SK-N-SH (cell line): ENCODE measurements around the gene AMPH. TPM values are rescaled to one million over a fixed set of nuclear protein-coding genes. Genes with fewer than 3 reads are reported as not detected.

Source experiments
- CTCF ChIA-PET: fragments of 300-600, 350-600 bp; formaldehyde crosslinking; extraction: SDS; loops from one replicate; lab custom pipeline; 2021; lab: Yijun Ruan, JAX
- POLR2A ChIA-PET: fragments of 350-600 bp; sonication (Branson Sonifier 250); formaldehyde crosslinking; extraction: SDS; loops from one replicate; lab custom pipeline; 2020; ENCODE audit warnings: antibody characterized with exemption, inconsistent platforms; lab: Yijun Ruan, JAX
- DNase-seq: peaks from one replicate; pipeline ENCODE4 v3.0.0; 2012
- H2AFZ ChIP-seq: fragments of 200-600 bp; sonication (generic); 2 replicates; pipeline ENCODE4 v1.8.1; 2016; ENCODE audit warnings: antibody characterized with exemption, mild to moderate bottlenecking, low read depth
- H3F3A ChIP-seq: fragments of 200-600 bp; sonication (generic); replicated peaks from 2 replicates; pipeline ENCODE3; 2016; ENCODE audit warnings: antibody characterized with exemption, mild to moderate bottlenecking; ENCODE audit not compliant: insufficient read depth
- H3K27ac ChIP-seq, 2 experiments: fragments of 200-500 bp in 1 of 2; fragments of 200-600 bp in 1 of 2; sonication (Bioruptor generic) in 1 of 2; sonication (generic), shearing (Covaris generic) in 1 of 2; 2 replicates each; pipeline versions ENCODE4 v1.5.1 to v1.6.1; 2014 to 2016; ENCODE audit warnings: low read depth in 2 of 2, inconsistent platforms in 1 of 2, low read length in 1 of 2, mild to moderate bottlenecking in 1 of 2, mixed read lengths in 1 of 2
- H3K27me3 ChIP-seq: fragments of 200-600 bp; sonication (generic), shearing (Covaris generic); 2 replicates; pipeline ENCODE4 v1.6.1; 2016; ENCODE audit warnings: mixed run types; ENCODE audit not compliant: insufficient read depth
- H3K36me3 ChIP-seq, 2 experiments: fragments of 200-500 bp in 1 of 2; fragments of 200-600 bp in 1 of 2; sonication (Bioruptor generic) in 1 of 2; sonication (generic) in 1 of 2; replicated peaks in 1 of 2; 2 replicates each; pipeline versions ENCODE3 to v1.5.1; 2014 to 2016; ENCODE audit warnings: low read length in 1 of 2, mild to moderate bottlenecking in 1 of 2; ENCODE audit not compliant: insufficient read depth in 2 of 2, control insufficient read depth in 1 of 2
- H3K4me1 ChIP-seq, 2 experiments: fragments of 200-500 bp in 1 of 2; fragments of 200-600 bp in 1 of 2; sonication (Bioruptor generic) in 1 of 2; sonication (generic), shearing (Covaris generic) in 1 of 2; 2 replicates each; pipeline versions ENCODE4 v1.5.1 to v1.6.1; 2014 to 2016; ENCODE audit warnings: low read depth in 1 of 2, low read length in 1 of 2, mixed run types in 1 of 2; ENCODE audit not compliant: insufficient read depth in 2 of 2, control insufficient read depth in 1 of 2
- H3K4me2 ChIP-seq: fragments of 200-600 bp; sonication (generic), shearing (Covaris generic); 2 replicates; pipeline ENCODE4 v1.6.1; 2017; ENCODE audit warnings: mixed run types
- H3K4me3 ChIP-seq, 2 experiments: fragments of 200-500 bp in 1 of 2; fragments of 200-600 bp in 1 of 2; sonication (Bioruptor generic) in 1 of 2; sonication (generic), shearing (Covaris generic) in 1 of 2; 2 replicates each; pipeline versions ENCODE4 v1.5.1 to v1.8.1; 2014 to 2016; ENCODE audit warnings: low read depth in 2 of 2, inconsistent platforms in 1 of 2, low read length in 1 of 2, mild to moderate bottlenecking in 1 of 2, mixed read lengths in 1 of 2, moderate library complexity in 1 of 2
- H3K79me2 ChIP-seq: fragments of 200-600 bp; sonication (generic); 2 replicates; pipeline ENCODE4 v1.8.1; 2017; ENCODE audit warnings: mild to moderate bottlenecking; ENCODE audit not compliant: insufficient read depth
- H3K9ac ChIP-seq: fragments of 200-600 bp; sonication (generic); 2 replicates; pipeline ENCODE4 v1.6.1; 2017; ENCODE audit warnings: mixed run types
- H3K9me2 ChIP-seq: fragments of 200-600 bp; sonication (generic); 2 replicates; pipeline ENCODE4 v1.6.1; 2017; ENCODE audit warnings: mixed run types
- H3K9me3 ChIP-seq: fragments of 200-600 bp; sonication (generic); 2 replicates; pipeline ENCODE4 v1.6.1; 2017; ENCODE audit warnings: mixed run types, mild to moderate bottlenecking, moderate library complexity
- H4K20me1 ChIP-seq: fragments of 200-600 bp; sonication (generic); 2 replicates; pipeline ENCODE4 v1.6.1; 2017; ENCODE audit warnings: mild to moderate bottlenecking, mixed run types; ENCODE audit not compliant: insufficient read depth
- CHD2 ChIP-seq: fragments of 150-350 bp; IDR thresholded peaks from 2 replicates; pipeline ENCODE4 v1.6.1; 2018; ENCODE audit warnings: low read length; ENCODE audit not compliant: partially characterized antibody
- CTCF ChIP-seq: fragments of 200-600 bp; sonication (generic); IDR thresholded peaks from 2 replicates; pipeline ENCODE4 v1.6.1; 2017; ENCODE audit warnings: antibody characterized with exemption, mild to moderate bottlenecking, moderate library complexity
- ELF1 ChIP-seq: IDR thresholded peaks from 2 replicates; pipeline ENCODE4 v1.4.0; 2012
- EP300 ChIP-seq, 2 experiments: IDR thresholded peaks; 2 replicates each; pipeline versions ENCODE4 v1.4.0 to v1.6.1; 2012; ENCODE audit warnings: borderline replicate concordance in 1 of 2, low read depth in 1 of 2, low read length in 1 of 2
- FOXM1 ChIP-seq: IDR thresholded peaks from 2 replicates; pipeline ENCODE4 v1.4.0; 2012; ENCODE audit warnings: low read depth, mild to moderate bottlenecking
- GABPA ChIP-seq: IDR thresholded peaks from 2 replicates; pipeline ENCODE4 v1.4.0; 2012; ENCODE audit warnings: low read depth, mild to moderate bottlenecking
- GATA2 ChIP-seq: sonication (generic); formaldehyde crosslinking; IDR thresholded peaks from 2 replicates; pipeline ENCODE4 v1.5.0; 2020; ENCODE audit warnings: mild to moderate bottlenecking, missing genetic modification reagents
- JUND ChIP-seq: IDR thresholded peaks from 2 replicates; pipeline ENCODE4 v1.4.0; 2012
- NRF1 ChIP-seq: IDR thresholded peaks from 2 replicates; pipeline ENCODE4 v1.6.1; 2012; ENCODE audit warnings: low read depth, mild to moderate bottlenecking, low read length
- RCOR1 ChIP-seq: fragments of 150-350 bp; IDR thresholded peaks from 2 replicates; pipeline ENCODE4 v1.6.1; 2017; ENCODE audit warnings: antibody characterized with exemption, low read length
- REST ChIP-seq: IDR thresholded peaks from 2 replicates; pipeline ENCODE4 v1.6.1; 2012; ENCODE audit warnings: mild to moderate bottlenecking, low read depth, low read length, moderate library complexity
- RFX5 ChIP-seq: IDR thresholded peaks from 2 replicates; pipeline ENCODE4 v1.6.1; 2012; ENCODE audit warnings: mild to moderate bottlenecking, improper control_type of control experiment, low read length
- RXRA ChIP-seq: IDR thresholded peaks from 2 replicates; pipeline ENCODE4 v1.4.0; 2012; ENCODE audit warnings: low read depth, mild to moderate bottlenecking, borderline replicate concordance
- TCF12 ChIP-seq: IDR thresholded peaks from 2 replicates; pipeline ENCODE4 v1.4.0; 2012
- TEAD4 ChIP-seq: IDR thresholded peaks from 2 replicates; pipeline ENCODE4 v1.4.0; 2012; ENCODE audit warnings: mild to moderate bottlenecking, borderline replicate concordance; ENCODE audit not compliant: insufficient read depth
- WGBS: methylation state at CpG from one replicate; pipeline ENCODE4 v1.1.6; 2017; ENCODE audit warnings: low lambda C conversion rate; 5-methylcytosine and 5-hydroxymethylcytosine counted together
- polyA plus RNA-seq, 3 experiments: library from polyadenylated mRNA; depleted of rRNA; stranded (reverse); fragments of >200 nt; gene quantifications; 2 replicates each; pipeline ENCODE4 v1.2.3, GENCODE V29; 2012
- TF ChIP-seq, protein P1 (sequence below): fragments of 150-350 bp; IDR thresholded peaks from 2 replicates; pipeline ENCODE4 v1.6.1; 2017; ENCODE audit warnings: antibody characterized with exemption, low read length, low read depth, borderline replicate concordance
- TF ChIP-seq, protein P2 (sequence below): IDR thresholded peaks from 2 replicates; pipeline ENCODE4 v1.4.0; 2012; ENCODE audit warnings: low read depth, borderline replicate concordance

AMPH gene
- polyA plus RNA-seq, 1 of the 3 experiments (the other 2 are of a cell fraction), result 0.08 TPM

DNA sequence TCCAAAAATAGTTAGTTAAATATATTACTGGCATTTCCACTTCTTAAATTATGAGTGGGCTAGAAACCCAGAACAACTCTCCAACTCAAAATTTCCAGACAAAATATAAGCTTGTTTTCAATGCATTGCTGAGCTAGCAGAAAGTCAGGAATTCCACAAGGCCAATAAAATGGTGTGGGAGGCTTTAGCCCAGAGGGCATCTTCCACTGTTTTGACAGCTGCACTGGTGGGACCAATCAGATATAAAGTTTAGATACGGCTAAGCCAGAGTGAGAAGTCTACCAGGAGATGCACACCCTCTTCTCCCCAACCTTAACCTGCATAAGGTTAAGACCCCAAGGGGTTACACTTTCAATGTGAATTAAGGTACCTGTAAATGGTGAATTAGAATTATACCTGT lies 76.6 kb downstream of the AMPH start:
- Histone ChIP-seq H3K9ac (no peak overlapping the region), H3K4me1 (no peaks in the 10 kb centered on the region), H3K9me2 (no peaks in the 10 kb centered on the region), H3K4me2 (no peak overlapping the region), H3F3A (no peaks in the 10 kb centered on the region), H4K20me1 (no peaks in the 10 kb centered on the region), H3K4me3 (no peak overlapping the region), H3K9me3 (no peaks in the 10 kb centered on the region), H3K79me2 (no peaks in the 10 kb centered on the region), H3K36me3 (no peaks in the 10 kb centered on the region), H3K27me3 (no peaks in the 10 kb centered on the region), H3K27ac (no peak overlapping the region), H2AFZ (no peak overlapping the region)
- TF ChIP-seq TEAD4, result no peak
- no peak for TF ChIP-seq GABPA
- TF ChIP-seq CTCF, result no peak
- TF ChIP-seq REST, result no peak
- TF ChIP-seq NRF1, result no peak
- TF ChIP-seq, protein P1, sequence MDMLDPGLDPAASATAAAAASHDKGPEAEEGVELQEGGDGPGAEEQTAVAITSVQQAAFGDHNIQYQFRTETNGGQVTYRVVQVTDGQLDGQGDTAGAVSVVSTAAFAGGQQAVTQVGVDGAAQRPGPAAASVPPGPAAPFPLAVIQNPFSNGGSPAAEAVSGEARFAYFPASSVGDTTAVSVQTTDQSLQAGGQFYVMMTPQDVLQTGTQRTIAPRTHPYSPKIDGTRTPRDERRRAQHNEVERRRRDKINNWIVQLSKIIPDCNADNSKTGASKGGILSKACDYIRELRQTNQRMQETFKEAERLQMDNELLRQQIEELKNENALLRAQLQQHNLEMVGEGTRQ, result no peak
- no peak for TF ChIP-seq TCF12
- TF ChIP-seq EP300 (IDR thresholded peaks at IDR 0.05; ENCODE audit: borderline replicate concordance in 1 of 2, low read depth in 1 of 2, low read length in 1 of 2), result no peak
- TF ChIP-seq JUND, result no peak
- TF ChIP-seq RFX5, result no peak
- no peak for TF ChIP-seq ELF1
- no peak for TF ChIP-seq GATA2 (CRISPR knock-in tag)
- no peak for TF ChIP-seq FOXM1
- no peak for TF ChIP-seq RCOR1
- no peak for TF ChIP-seq CHD2
- TF ChIP-seq, protein P2, sequence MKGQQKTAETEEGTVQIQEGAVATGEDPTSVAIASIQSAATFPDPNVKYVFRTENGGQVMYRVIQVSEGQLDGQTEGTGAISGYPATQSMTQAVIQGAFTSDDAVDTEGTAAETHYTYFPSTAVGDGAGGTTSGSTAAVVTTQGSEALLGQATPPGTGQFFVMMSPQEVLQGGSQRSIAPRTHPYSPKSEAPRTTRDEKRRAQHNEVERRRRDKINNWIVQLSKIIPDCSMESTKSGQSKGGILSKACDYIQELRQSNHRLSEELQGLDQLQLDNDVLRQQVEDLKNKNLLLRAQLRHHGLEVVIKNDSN, result no peak
- no peak for TF ChIP-seq RXRA
- CTCF ChIA-PET, result no interaction called here
- WGBS, result 0% methylated on average over 1 of the region's 1 CpG
- no peak for DNase-seq
- POLR2A ChIA-PET, result no interaction called here
